ENCODE measurements around the gene OR9A2.

Gene OR9A2

GRCh38 chr7:143055754-143056153 is 28.8 kb upstream of the OR9A2 start:
- no peak for TF ChIP-seq CTCF (IDR thresholded peaks at IDR 0.05; ENCODE audit: extremely low read depth, insufficient read depth, missing control alignments)
- in situ Hi-C loops (cut with MboI; ENCODE audit: low pct_unique_long_range_greater_than_20kb, low sequenced_read_pairs, unreplicated experiment), result no loop called here
- DNase-seq (ENCODE audit: low spot score), result no peak

- DNase-seq (ENCODE audit: low spot score), result no peak
- no peak for TF ChIP-seq CTCF (IDR thresholded peaks at IDR 0.05; ENCODE audit: extremely low read depth, insufficient read depth, missing control alignments)
- in situ Hi-C loops (cut with MboI; ENCODE audit: low pct_unique_long_range_greater_than_20kb, low sequenced_read_pairs, unreplicated experiment), result no loop called here
Measured at GRCh38 chr7:143054621-143055020, 27.7 kb upstream of the OR9A2 start.

- no peak for TF ChIP-seq CTCF (IDR thresholded peaks at IDR 0.05; ENCODE audit: extremely low read depth, insufficient read depth, missing control alignments)
- DNase-seq (ENCODE audit: low spot score), result no peak
- in situ Hi-C loops (cut with MboI; ENCODE audit: low pct_unique_long_range_greater_than_20kb, low sequenced_read_pairs, unreplicated experiment), result no loop called here
Measured at GRCh38 chr7:143052041-143052440, 25.1 kb upstream of the OR9A2 start, which contains the start of gene OR6V1. OR6V1 (plus strand) TSS chr7:143052341; CDS start chr7:143052341, 0 bp downstream.

GRCh38 chr7:143050931-143051330 is 24.0 kb upstream of the OR9A2 start:
- DNase-seq (ENCODE audit: low spot score), result no peak
- TF ChIP-seq CTCF (IDR thresholded peaks at IDR 0.05; ENCODE audit: extremely low read depth, insufficient read depth, missing control alignments), result no peak
- in situ Hi-C loops (cut with MboI; ENCODE audit: low pct_unique_long_range_greater_than_20kb, low sequenced_read_pairs, unreplicated experiment), result no loop called here

- TF ChIP-seq CTCF (IDR thresholded peaks at IDR 0.05; ENCODE audit: extremely low read depth, insufficient read depth, missing control alignments), result no peak
- in situ Hi-C loops (cut with MboI; ENCODE audit: low pct_unique_long_range_greater_than_20kb, low sequenced_read_pairs, unreplicated experiment), result no loop called here
- no peak for DNase-seq (ENCODE audit: low spot score)
Measured at GRCh38 chr7:143049362-143049761, 22.4 kb upstream of the OR9A2 start.

- in situ Hi-C loops (cut with MboI; ENCODE audit: low pct_unique_long_range_greater_than_20kb, low sequenced_read_pairs, unreplicated experiment), result no loop called here
- TF ChIP-seq CTCF (IDR thresholded peaks at IDR 0.05; ENCODE audit: extremely low read depth, insufficient read depth, missing control alignments), result no peak
- no peak for DNase-seq (ENCODE audit: low spot score)
Measured at GRCh38 chr7:143048827-143049226, 21.9 kb upstream of the OR9A2 start.

GRCh38 chr7:143047326-143047725 is 20.4 kb upstream of the OR9A2 start:
- DNase-seq (ENCODE audit: low spot score), result no peak
- TF ChIP-seq CTCF (IDR thresholded peaks at IDR 0.05; ENCODE audit: extremely low read depth, insufficient read depth, missing control alignments), result no peak
- in situ Hi-C loops (cut with MboI; ENCODE audit: low pct_unique_long_range_greater_than_20kb, low sequenced_read_pairs, unreplicated experiment), result no loop called here
